Upper lobe of left lung (tissue), 6 donors: ENCODE measurements around the gene MAP3K9. TPM values are rescaled to one million over a fixed set of nuclear protein-coding genes. Genes with fewer than 3 reads are reported as not detected.

Experiments
- ATAC-seq, 2 donors: fragments of 200-7000 bp; cut with Tn5 transposase; one replicate each; pipeline ENCODE4 v1.9.1; 2022; ENCODE audit warnings: mild to moderate bottlenecking in 2 of 2, moderate library complexity in 2 of 2; ENCODE audit not compliant: low FRiP score in 2 of 2
- DNase-seq, 2 donors: peaks; one replicate each; pipeline ENCODE4 v3.0.0-alpha.2; 2019 to 2020
- H3K27ac ChIP-seq, 4 donors: fragments of 200-600 bp; sonication (generic); one replicate each; pipeline ENCODE4 v1.5.1; 2016 to 2019
- H3K27me3 ChIP-seq, 4 donors: fragments of 200-600 bp; sonication (generic); one replicate each; pipeline ENCODE4 v1.5.1; 2017 to 2019
- H3K36me3 ChIP-seq, 4 donors: fragments of 200-600 bp; sonication (generic); one replicate each; pipeline ENCODE4 v1.5.1; 2016 to 2019
- H3K4me1 ChIP-seq, 4 donors: fragments of 200-600 bp; sonication (generic); one replicate each; pipeline ENCODE4 v1.5.1; 2018 to 2019
- H3K4me3 ChIP-seq, 4 donors: fragments of 200-600 bp; sonication (generic); one replicate each; pipeline ENCODE4 v1.5.1; 2017 to 2019; ENCODE audit warnings: mild to moderate bottlenecking in 2 of 4, moderate library complexity in 1 of 4
- H3K9me3 ChIP-seq, 4 donors: fragments of 200-600 bp; sonication (generic); one replicate each; pipeline ENCODE4 v1.5.1; 2018 to 2019
- CTCF ChIP-seq, 6 experiments: fragments of 450-650 bp in 4 of 6; fragments of 200-600 bp in 2 of 6; sonication (generic) in 2 of 6; IDR thresholded peaks; one replicate each; pipeline ENCODE4 v1.5.1; 2016 to 2019; ENCODE audit warnings: antibody characterized with exemption in 6 of 6
- EP300 ChIP-seq, 4 donors: sonication (generic); formaldehyde crosslinking; IDR thresholded peaks; one replicate each; pipeline ENCODE4 v1.5.1; 2017; ENCODE audit warnings: antibody characterized with exemption in 4 of 4, control low read depth in 2 of 4
- POLR2A ChIP-seq, 4 donors: fragments of 450-650 bp; IDR thresholded peaks; one replicate each; pipeline ENCODE4 v1.5.1; 2016 to 2017; ENCODE audit warnings: antibody characterized with exemption in 4 of 4, mild to moderate bottlenecking in 2 of 4
- POLR2AphosphoS5 ChIP-seq, 2 donors: sonication (generic); formaldehyde crosslinking; IDR thresholded peaks; one replicate each; pipeline ENCODE4 v1.5.1; 2017; ENCODE audit warnings: antibody characterized with exemption in 2 of 2
- WGBS, 2 donors: methylation state at CpG; one replicate each; pipeline ENCODE4 v1.1.5; 2017 to 2018; 5-methylcytosine and 5-hydroxymethylcytosine counted together
- total RNA-seq, 6 donors: library from RNA; depleted of rRNA in 4 of 6; stranded (reverse); fragments of >200 nt in 4 of 6; gene quantifications; one replicate each; pipeline versions ENCODE4 v1.1.0 to v1.2.1, GENCODE V29; 2016 to 2021
- donor health status: DM: no; HTN: no; CAD: no; lungs with moderate emphysema.
- donor health status: DM: no; HTN: yes; CAD: no; lungs with severe emphysema.

MAP3K9 gene
- total RNA-seq, 6 donors from 2014 or later, result 7.6 to 14.5 (median 11.2) TPM

- no peak for TF ChIP-seq EP300 (IDR thresholded peaks at IDR 0.05)
- no peak for TF ChIP-seq POLR2AphosphoS5 (IDR thresholded peaks at IDR 0.05)
- no peak for TF ChIP-seq POLR2A (IDR thresholded peaks at IDR 0.05)
- TF ChIP-seq CTCF (IDR thresholded peaks at IDR 0.05), result no peak
- WGBS, 2 donors, result 87 to 88% methylated on average over 7 of the region's 7 CpGs
- no peak overlapping the region for H3K4me3 ChIP-seq
- no peaks in the 10 kb centered on the region for H3K36me3 ChIP-seq
- H3K4me1 ChIP-seq, result no peaks in the 10 kb centered on the region
- H3K9me3 ChIP-seq, result no peaks in the 10 kb centered on the region
- no peaks in the 10 kb centered on the region for H3K27me3 ChIP-seq
- no peak for DNase-seq
- H3K27ac ChIP-seq, result no peak overlapping the region
- no peak for ATAC-seq
Measured at GRCh38 chr14:70685474-70686197, 123.7 kb downstream of the MAP3K9 start.

GRCh38 chr14:70683983-70684382, 125.3 kb downstream of the MAP3K9 start:
- 65 to 66% methylated on average over 6 of the region's 6 CpGs for WGBS, 2 donors
- ATAC-seq (no peak), DNase-seq (no peak)
- Histone ChIP-seq H3K27me3 (no peaks in the 10 kb centered on the region), H3K4me3 (no peak overlapping the region), H3K4me1 (no peaks in the 10 kb centered on the region), H3K9me3 (no peaks in the 10 kb centered on the region), H3K27ac (no peak overlapping the region), H3K36me3 (no peaks in the 10 kb centered on the region)
- no peak for TF ChIP-seq EP300 (IDR thresholded peaks at IDR 0.05)
- no peak for TF ChIP-seq POLR2A (IDR thresholded peaks at IDR 0.05)
- TF ChIP-seq CTCF (IDR thresholded peaks at IDR 0.05), result no peak
- TF ChIP-seq POLR2AphosphoS5 (IDR thresholded peaks at IDR 0.05), result no peak

GRCh38 chr14:70680748-70681147, 128.6 kb downstream of the MAP3K9 start:
- Histone ChIP-seq H3K9me3 (no peaks in the 10 kb centered on the region), H3K27ac (no peak overlapping the region), H3K4me1 (no peaks in the 10 kb centered on the region), H3K4me3 (no peak overlapping the region), H3K36me3 (no peaks in the 10 kb centered on the region), H3K27me3 (no peaks in the 10 kb centered on the region)
- DNase-seq (no peak), ATAC-seq (no peak)
- TF ChIP-seq POLR2A (IDR thresholded peaks at IDR 0.05), result no peak
- no peak for TF ChIP-seq EP300 (IDR thresholded peaks at IDR 0.05)
- no peak for TF ChIP-seq CTCF (IDR thresholded peaks at IDR 0.05)
- TF ChIP-seq POLR2AphosphoS5 (IDR thresholded peaks at IDR 0.05), result no peak
- 93 to 95% methylated on average over 2 of the region's 2 CpGs for WGBS, 2 donors

- no peaks in the 10 kb centered on the region for H3K9me3 ChIP-seq
- H3K27ac ChIP-seq, result no peak overlapping the region
- ATAC-seq (no peak), DNase-seq (no peak)
- no peaks in the 10 kb centered on the region for H3K27me3 ChIP-seq
- H3K4me1 ChIP-seq, result no peaks in the 10 kb centered on the region
- TF ChIP-seq EP300 (IDR thresholded peaks at IDR 0.05), result no peak
- 92 to 95% methylated on average over 6 of the region's 6 CpGs for WGBS, 2 donors
- no peaks in the 10 kb centered on the region for H3K36me3 ChIP-seq
- no peak overlapping the region for H3K4me3 ChIP-seq
Measured at GRCh38 chr14:70677341-70677740, 132.0 kb downstream of the MAP3K9 start.

Other genes starting within 250 kb of the MAP3K9 start
- gene MED6, start 208.9 kb downstream of the MAP3K9 start, total RNA-seq, result 10 to 100 TPM; 17.9 to 56.5 (median 23.4) TPM
- 1 to 10 TPM; 3.1 to 8.6 (median 6.2) TPM for gene TTC9, start 167.6 kb downstream of the MAP3K9 start, total RNA-seq
- gene PCNX1, start 97.9 kb upstream of the MAP3K9 start, total RNA-seq, result 10 to 100 TPM; 38.4 to 98.5 (median 65.4) TPM